Immature natural killer cell (primary cell): Measurements from ENCODE around the gene RXFP1. TPM values are rescaled to one million over a fixed set of nuclear protein-coding genes. Genes with fewer than 3 reads are reported as not detected.
A peak's percentile ranks its signal among the peaks of the same experiment; 100 is the strongest.
"Not testable (repeated sequence)": the region's sequence is repeated elsewhere in the genome, so short reads cannot be mapped to it uniquely, and the experiment has no call there.

ENCODE experiments used
- DNase-seq, 3 donors: peaks; one replicate each; pipeline ENCODE4 v3.0.0; 2022; ENCODE audit warnings: mixed read lengths in 1 of 3
- H3K27ac Mint-ChIP-seq, 6 donors: one replicate each; pipeline ENCODE4 v1.8.0; 2020; ENCODE audit warnings: mixed read lengths in 6 of 6, mild to moderate bottlenecking in 5 of 6, inconsistent platforms in 4 of 6, moderate library complexity in 3 of 6
- H3K27me3 Mint-ChIP-seq, 3 donors: one replicate each; pipeline ENCODE4 v1.8.0; 2020 to 2021; ENCODE audit warnings: low read depth in 3 of 3, mild to moderate bottlenecking in 3 of 3, mixed read lengths in 3 of 3, moderate library complexity in 3 of 3, inconsistent platforms in 1 of 3
- H3K36me3 Mint-ChIP-seq, 3 donors: one replicate each; pipeline ENCODE4 v1.8.0; 2020; ENCODE audit warnings: mixed read lengths in 3 of 3, inconsistent platforms in 2 of 3, mild to moderate bottlenecking in 2 of 3
- H3K4me1 Mint-ChIP-seq, 2 donors: one replicate each; pipeline ENCODE4 v1.8.0; 2020; ENCODE audit warnings: inconsistent platforms in 2 of 2, mild to moderate bottlenecking in 2 of 2, mixed read lengths in 2 of 2, moderate library complexity in 1 of 2
- H3K4me3 Mint-ChIP-seq, 5 donors: one replicate each; pipeline ENCODE4 v1.8.0; 2020; ENCODE audit warnings: mild to moderate bottlenecking in 5 of 5, mixed read lengths in 5 of 5, inconsistent platforms in 3 of 5, moderate library complexity in 3 of 5
- H3K9me3 Mint-ChIP-seq, 6 donors: one replicate each; pipeline ENCODE4 v1.8.0; 2020; ENCODE audit warnings: mild to moderate bottlenecking in 6 of 6, mixed read lengths in 6 of 6, inconsistent platforms in 4 of 6, moderate library complexity in 3 of 6
- polyA plus RNA-seq, 3 donors: library from polyadenylated mRNA; unstranded; fragments of 300-500 nt; fragmentation: Illumina TruSeq; gene quantifications; one replicate each; pipeline ENCODE4 v1.2.3, GENCODE V29; 2021

RXFP1 gene
- polyA plus RNA-seq, 3 donors from 2014 or later: not detected

GRCh38 chr4:158652920-158653319 is 131.2 kb downstream of the RXFP1 start:
- peak overlapping the region in 3 of 5 donors; percentile 13 to 54 (median 46) for H3K4me3 Mint-ChIP-seq
- no peak for DNase-seq
- peak overlapping the region in 5 of 6 donors; percentile 3 to 50 (median 35) for H3K27ac Mint-ChIP-seq
- H3K9me3 Mint-ChIP-seq: no peaks in the 10 kb centered on the region
- no peaks in the 10 kb centered on the region for H3K27me3 Mint-ChIP-seq
- H3K4me1 Mint-ChIP-seq: peaks cover 4 to 9% of the 10 kb centered on the region in 2 donors
- H3K36me3 Mint-ChIP-seq: no peaks in the 10 kb centered on the region

DNA sequence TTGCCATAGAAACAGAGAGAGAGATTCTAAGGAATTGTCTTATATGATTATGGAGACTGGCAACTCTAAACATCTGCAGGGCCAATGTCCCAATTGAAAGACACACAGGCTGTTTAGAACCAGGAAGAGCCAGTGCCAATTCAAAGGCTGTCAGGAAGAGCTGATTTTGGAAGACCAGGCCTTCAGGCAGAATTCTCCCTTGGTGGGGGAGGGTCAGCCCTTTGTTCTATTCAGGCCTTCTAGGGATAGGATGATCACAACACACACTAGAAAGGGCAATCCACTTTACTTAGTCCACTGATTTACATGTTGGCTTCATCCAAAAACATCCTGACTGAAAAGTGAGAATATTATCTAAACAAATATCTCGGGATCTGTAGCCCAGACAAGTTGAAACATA is 134.8 kb downstream of the RXFP1 start:
- Mint-ChIP-seq H3K4me1 (peaks cover 4 to 9% of the 10 kb centered on the region in 2 donors), H3K27ac (no peak overlapping the region), H3K27me3 (no peaks in the 10 kb centered on the region), H3K36me3 (no peaks in the 10 kb centered on the region), H3K4me3 (no peak overlapping the region), H3K9me3 (no peaks in the 10 kb centered on the region)
- no peak for DNase-seq

DNA sequence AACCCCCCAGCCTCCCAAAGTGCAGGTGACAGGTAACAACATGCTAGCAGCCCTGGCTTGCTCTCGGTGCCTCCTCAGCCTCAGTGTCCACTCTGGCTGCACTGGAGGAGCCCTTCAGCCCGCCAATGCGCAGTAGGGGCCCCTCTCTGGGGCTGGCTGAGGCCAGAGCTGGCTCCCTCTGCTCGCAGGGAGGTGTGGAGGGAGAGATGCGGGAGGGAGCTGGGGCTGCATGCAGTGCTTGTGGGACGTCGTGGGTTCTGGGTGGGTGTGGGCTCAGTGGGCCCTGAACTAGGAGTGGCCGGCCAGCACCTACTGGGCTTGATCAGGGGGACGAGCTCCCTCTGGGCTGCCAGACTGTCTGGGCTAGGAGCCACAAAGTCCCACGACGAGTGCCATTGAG is 135.6 kb downstream of the RXFP1 start:
- no peak for DNase-seq
- H3K27ac Mint-ChIP-seq: no peak overlapping the region
- no peak overlapping the region for H3K4me3 Mint-ChIP-seq
- peaks cover 0 to 2% (median 0%) of the 10 kb centered on the region in 3 donors for H3K27me3 Mint-ChIP-seq
- H3K36me3 Mint-ChIP-seq: no peaks in the 10 kb centered on the region
- no peaks in the 10 kb centered on the region for H3K9me3 Mint-ChIP-seq
- H3K4me1 Mint-ChIP-seq: peaks cover 4 to 8% of the 10 kb centered on the region in 2 donors

DNA sequence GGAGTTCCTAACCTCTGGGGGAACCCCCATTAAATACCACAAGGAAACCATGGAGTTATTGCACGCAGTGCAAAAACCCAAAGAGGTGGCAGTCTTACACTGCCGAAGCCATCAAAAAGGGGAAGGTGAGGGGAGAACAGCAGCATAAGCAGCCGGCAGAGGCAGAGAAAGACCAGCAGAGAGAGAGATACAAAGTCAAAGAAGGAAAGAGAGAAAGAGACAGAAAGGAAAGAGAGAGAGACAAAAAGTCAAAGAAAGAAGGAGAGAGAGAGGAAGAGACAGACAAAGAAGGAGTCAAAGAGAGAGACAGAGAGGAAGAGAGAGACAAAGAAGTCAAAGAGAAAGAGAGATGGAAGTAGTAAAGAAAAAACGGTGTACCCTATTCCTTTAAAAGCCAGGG is 141.6 kb downstream of the RXFP1 start:
- not testable (repeated sequence) for H3K27me3 Mint-ChIP-seq, DNase-seq, H3K4me1 Mint-ChIP-seq, H3K36me3 Mint-ChIP-seq, H3K27ac Mint-ChIP-seq, H3K9me3 Mint-ChIP-seq, H3K4me3 Mint-ChIP-seq

GRCh38 chr4:158663707-158664625 is 142.3 kb downstream of the RXFP1 start:
- peak overlapping the region in 1 of 6 donors; percentile 11 for H3K27ac Mint-ChIP-seq
- H3K4me3 Mint-ChIP-seq, DNase-seq, H3K27me3 Mint-ChIP-seq, H3K9me3 Mint-ChIP-seq, H3K4me1 Mint-ChIP-seq, H3K36me3 Mint-ChIP-seq: not testable (repeated sequence)

- Mint-ChIP-seq H3K9me3 (no peaks in the 10 kb centered on the region), H3K36me3 (peaks cover 0 to 3% (median 0%) of the 10 kb centered on the region in 3 donors), H3K4me1 (peaks cover 0 to 1% of the 10 kb centered on the region in 2 donors)
Measured at GRCh38 chr4:158664806-158665205, 143.1 kb downstream of the RXFP1 start.

GRCh38 chr4:158666892-158667291 is 145.2 kb downstream of the RXFP1 start:
- H3K9me3 Mint-ChIP-seq: no peaks in the 10 kb centered on the region
- H3K4me1 Mint-ChIP-seq: peaks cover 10 to 17% of the 10 kb centered on the region in 2 donors
- H3K36me3 Mint-ChIP-seq: peaks cover 0 to 3% (median 0%) of the 10 kb centered on the region in 3 donors
- H3K27me3 Mint-ChIP-seq: peaks cover 3 to 10% (median 3%) of the 10 kb centered on the region in 3 donors
- H3K27ac Mint-ChIP-seq: no peak overlapping the region
- no peak for DNase-seq
- H3K4me3 Mint-ChIP-seq: no peak overlapping the region

More at GRCh38 chr4:158664806-158665205, 143.1 kb downstream of the RXFP1 start:
- no peak overlapping the region for H3K27ac Mint-ChIP-seq
- no peak overlapping the region for H3K4me3 Mint-ChIP-seq
- DNase-seq: no peak
- peaks cover 0 to 2% (median 0%) of the 10 kb centered on the region in 3 donors for H3K27me3 Mint-ChIP-seq

GRCh38 chr4:158667651-158668198 is 146.0 kb downstream of the RXFP1 start:
- no peak overlapping the region for H3K27ac Mint-ChIP-seq
- peaks cover 18 to 26% of the 10 kb centered on the region in 2 donors for H3K4me1 Mint-ChIP-seq
- DNase-seq: peak in 1 of 3 donors; percentile 19
- peaks cover 0 to 3% (median 0%) of the 10 kb centered on the region in 3 donors for H3K36me3 Mint-ChIP-seq
- no peak overlapping the region for H3K4me3 Mint-ChIP-seq
- H3K9me3 Mint-ChIP-seq: no peaks in the 10 kb centered on the region
- peaks cover 9 to 17% (median 9%) of the 10 kb centered on the region in 3 donors for H3K27me3 Mint-ChIP-seq

DNA sequence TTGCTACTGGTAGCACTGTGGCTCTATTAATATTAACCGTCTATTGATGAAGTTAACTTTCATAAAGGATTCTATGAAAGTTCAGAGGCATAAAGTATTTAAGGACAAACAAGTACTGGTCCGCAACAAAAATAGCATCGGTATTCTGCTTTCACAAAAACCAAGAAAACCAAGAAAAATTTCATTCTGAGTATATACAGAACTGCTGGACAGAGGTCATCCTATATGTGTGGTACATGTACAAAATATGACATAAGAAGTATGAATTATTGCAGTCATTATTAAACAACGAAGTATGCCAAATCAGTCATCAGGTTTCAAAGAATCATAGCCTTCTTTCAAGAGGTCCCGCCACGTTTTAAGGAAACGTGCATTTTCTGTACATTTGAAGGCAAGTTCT is 147.6 kb downstream of the RXFP1 start:
- no peak overlapping the region for H3K27ac Mint-ChIP-seq
- peaks cover 9 to 17% (median 9%) of the 10 kb centered on the region in 3 donors for H3K27me3 Mint-ChIP-seq
- no peak for DNase-seq
- H3K4me3 Mint-ChIP-seq: peak overlapping the region in 1 of 5 donors; percentile 2
- no peaks in the 10 kb centered on the region for H3K9me3 Mint-ChIP-seq
- peaks cover 20 to 29% of the 10 kb centered on the region in 2 donors for H3K4me1 Mint-ChIP-seq
- peaks cover 0 to 3% (median 0%) of the 10 kb centered on the region in 3 donors for H3K36me3 Mint-ChIP-seq

- Mint-ChIP-seq H3K4me1 (peaks cover 20 to 29% of the 10 kb centered on the region in 2 donors), H3K27me3 (peaks cover 9 to 17% (median 9%) of the 10 kb centered on the region in 3 donors), H3K27ac (peak overlapping the region; percentile 94 to 99 (median 98)), H3K36me3 (peaks cover 0 to 3% (median 0%) of the 10 kb centered on the region in 3 donors), H3K4me3 (peak overlapping the region; percentile 86 to 100 (median 96)), H3K9me3 (no peaks in the 10 kb centered on the region)
- DNase-seq: peak; percentile 61 to 64 (median 63)
Measured at GRCh38 chr4:158670975-158671664, 149.4 kb downstream of the RXFP1 start.

- Mint-ChIP-seq H3K27ac (peak within 1 kb of the TSS; percentile 94 to 99 (median 98)), H3K9me3 (no peaks in the 10 kb centered on the region), H3K4me1 (peaks cover 20 to 29% of the 10 kb centered on the region in 2 donors), H3K36me3 (no peaks in the 10 kb centered on the region), H3K4me3 (peak within 1 kb of the TSS; percentile 86 to 100 (median 96)), H3K27me3 (peaks cover 9 to 17% (median 9%) of the 10 kb centered on the region in 3 donors)
- DNase-seq: no peak
Measured at GRCh38 chr4:158671665-158671914, 149.9 kb downstream of the RXFP1 start, which contains the start of gene C4orf46. C4orf46 (minus strand) TSS chr4:158671887; CDS start chr4:158671801, 86 bp downstream.

DNA sequence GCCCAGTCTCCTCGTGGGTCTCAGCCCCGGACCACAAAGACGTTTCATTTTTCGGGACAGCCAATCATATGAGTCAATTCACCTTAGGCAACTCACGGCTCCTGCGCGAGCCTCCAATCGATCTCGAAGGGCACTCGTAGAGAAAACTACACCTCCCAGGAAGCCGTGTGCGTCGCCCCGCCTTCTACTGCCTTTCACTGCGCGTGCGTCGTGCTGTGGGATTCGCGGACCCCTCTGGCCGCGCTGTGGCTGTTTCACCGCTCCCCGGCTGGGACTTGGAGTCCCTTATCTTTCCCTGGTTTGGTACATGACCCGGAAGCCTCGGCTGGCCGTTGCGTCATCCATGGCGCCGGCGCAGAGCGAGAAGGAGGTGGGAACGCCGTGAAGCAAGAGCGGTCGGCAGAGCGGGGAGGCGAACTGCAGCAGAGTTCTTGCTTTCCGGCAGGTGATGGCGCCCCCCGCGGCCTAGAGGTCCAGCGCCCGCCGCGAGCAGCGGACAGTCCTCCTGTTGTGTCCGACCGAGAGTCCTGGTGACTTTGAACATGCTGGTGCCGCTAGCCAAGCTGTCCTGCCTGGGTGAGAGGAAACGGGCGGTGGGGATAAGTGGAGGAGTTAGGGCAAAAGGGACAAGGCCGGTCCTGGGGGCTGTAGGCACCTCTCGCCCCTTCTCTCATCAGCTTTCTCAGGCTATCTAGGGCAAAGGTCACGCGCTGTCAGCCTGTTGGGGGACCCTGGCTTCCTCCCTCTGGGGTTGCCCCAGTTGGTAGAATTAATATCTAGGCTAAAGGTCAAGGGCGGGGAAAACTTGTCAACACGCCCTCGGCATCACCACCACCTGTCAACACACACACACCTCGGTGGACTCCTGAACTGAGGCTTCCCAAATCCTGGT is 150.5 kb downstream of the RXFP1 start, which contains the start of gene ETFDH:
Gene ETFDH, plus strand, starts transcription at position 382 of the 892 bp plus-strand sequence. Its CDS starts 161 bp downstream, at position 543.
- Mint-ChIP-seq H3K4me1 (peaks cover 20 to 29% of the 10 kb centered on the region in 2 donors), H3K4me3 (peak within 1 kb of the TSS; percentile 86 to 100 (median 96)), H3K27ac (peak within 1 kb of the TSS; percentile 94 to 99 (median 98)), H3K9me3 (no peaks in the 10 kb centered on the region), H3K27me3 (peaks cover 9 to 17% (median 9%) of the 10 kb centered on the region in 3 donors), H3K36me3 (no peaks in the 10 kb centered on the region)
- peak; percentile 97 to 99 (median 98) for DNase-seq

DNA sequence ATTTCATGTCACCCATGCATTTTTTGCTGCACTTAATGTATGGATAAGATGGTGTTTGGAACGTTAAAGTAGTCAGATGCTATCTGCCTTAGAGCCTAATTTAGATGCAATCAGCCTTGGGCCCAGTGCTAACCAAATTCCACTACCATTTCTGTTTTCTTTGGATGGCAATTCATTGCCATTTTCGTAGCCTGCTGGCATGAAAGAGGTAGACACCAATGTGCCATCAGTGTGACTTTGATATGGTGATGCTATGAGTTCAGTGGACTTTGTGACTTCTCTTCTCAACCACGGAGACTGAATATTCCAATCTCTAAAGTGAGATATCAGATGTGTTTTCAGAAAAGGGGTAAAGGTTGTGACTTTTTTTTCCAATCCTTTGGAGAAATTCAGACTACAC is 152.0 kb downstream of the RXFP1 start:
- Mint-ChIP-seq H3K27ac (peak overlapping the region in 1 of 6 donors; percentile 20), H3K4me1 (peaks cover 20 to 29% of the 10 kb centered on the region in 2 donors), H3K9me3 (no peaks in the 10 kb centered on the region), H3K36me3 (no peaks in the 10 kb centered on the region), H3K4me3 (peak overlapping the region in 2 of 5 donors; percentile 5 to 12), H3K27me3 (peaks cover 9 to 17% (median 9%) of the 10 kb centered on the region in 3 donors)
- no peak for DNase-seq
